H9 (cell line): Measurements from ENCODE around the gene WSCD2. TPM values are rescaled to one million over a fixed set of nuclear protein-coding genes. Genes with fewer than 3 reads are reported as not detected.

Source experiments
- DNase-seq: peaks from one replicate; pipeline ENCODE4 v3.0.0-alpha.2; 2017
- H2AFZ ChIP-seq: one replicate; pipeline ENCODE4 v1.6.1; 2013; ENCODE audit warnings: mild to moderate bottlenecking, low read length, control low read depth, moderate library complexity
- H2AK5ac ChIP-seq: 2 replicates; pipeline ENCODE4 v1.6.1; 2013; ENCODE audit warnings: low read length, control low read depth, mixed read lengths; ENCODE audit not compliant: insufficient read length
- H2BK120ac ChIP-seq: one replicate; pipeline ENCODE4 v1.6.1; 2013; ENCODE audit warnings: low read depth, mild to moderate bottlenecking, low read length, control low read depth, inconsistent platforms; ENCODE audit not compliant: poor library complexity, severe bottlenecking
- H2BK12ac ChIP-seq: 2 replicates; pipeline ENCODE4 v1.6.1; 2013; ENCODE audit warnings: low read length, control low read depth, mixed read lengths, low read depth; ENCODE audit not compliant: insufficient read length
- H2BK15ac ChIP-seq: 2 replicates; pipeline ENCODE4 v1.6.1; 2013; ENCODE audit warnings: low read depth, low read length, control low read depth
- H2BK20ac ChIP-seq: one replicate; pipeline ENCODE4 v1.6.1; 2013; ENCODE audit warnings: low read depth, mild to moderate bottlenecking, low read length, control low read depth, inconsistent platforms; ENCODE audit not compliant: poor library complexity, severe bottlenecking
- H2BK5ac ChIP-seq: 2 replicates; pipeline ENCODE4 v1.6.1; 2013; ENCODE audit warnings: low read length, control low read depth, mixed read lengths; ENCODE audit not compliant: insufficient read length
- H3K14ac ChIP-seq: 2 replicates; pipeline ENCODE4 v1.6.1; 2013; ENCODE audit warnings: low read length, control low read depth; ENCODE audit not compliant: insufficient read depth
- H3K18ac ChIP-seq: 2 replicates; pipeline ENCODE4 v1.6.1; 2013; ENCODE audit warnings: low read depth, mild to moderate bottlenecking, mixed read lengths, low read length, control low read depth; ENCODE audit not compliant: insufficient read length
- H3K23ac ChIP-seq: 2 replicates; pipeline ENCODE4 v1.6.1; 2013; ENCODE audit warnings: low read length, control low read depth, mixed read lengths, low read depth; ENCODE audit not compliant: insufficient read length
- H3K23me2 ChIP-seq: 2 replicates; pipeline ENCODE4 v1.6.1; 2013; ENCODE audit warnings: low read depth, mild to moderate bottlenecking, mixed read lengths, low read length, control low read depth; ENCODE audit not compliant: insufficient read length, poor library complexity, severe bottlenecking
- H3K27ac ChIP-seq: 2 replicates; pipeline ENCODE4 v1.5.1; 2013; ENCODE audit warnings: low read length, control low read depth, mixed read lengths, low read depth; ENCODE audit not compliant: insufficient read length
- H3K27me3 ChIP-seq: 2 replicates; pipeline ENCODE4 v1.6.1; 2013; ENCODE audit warnings: low read length, control low read depth, inconsistent platforms; ENCODE audit not compliant: insufficient read depth
- H3K4ac ChIP-seq: 2 replicates; pipeline ENCODE4 v1.6.1; 2013; ENCODE audit warnings: low read depth, mild to moderate bottlenecking, control low read depth, inconsistent platforms, low read length, moderate library complexity
- H3K4me1 ChIP-seq: 2 replicates; pipeline ENCODE4 v1.6.1; 2013; ENCODE audit warnings: low read length, control low read depth, inconsistent platforms; ENCODE audit not compliant: insufficient read depth
- H3K4me2 ChIP-seq: 2 replicates; pipeline ENCODE4 v1.6.1; 2013; ENCODE audit warnings: low read length, control low read depth, mixed read lengths; ENCODE audit not compliant: insufficient read length, insufficient read depth
- H3K56ac ChIP-seq: 2 replicates; pipeline ENCODE4 v1.6.1; 2013; ENCODE audit warnings: low read depth, mild to moderate bottlenecking, mixed read lengths, low read length, control low read depth; ENCODE audit not compliant: insufficient read length
- H3K79me1 ChIP-seq: 2 replicates; pipeline ENCODE4 v1.6.1; 2013; ENCODE audit warnings: low read depth, mild to moderate bottlenecking, moderate library complexity, low read length, control low read depth, inconsistent platforms; ENCODE audit not compliant: insufficient read depth, poor library complexity, severe bottlenecking
- H3K79me2 ChIP-seq: 2 replicates; pipeline ENCODE4 v1.6.1; 2013; ENCODE audit warnings: low read length, control low read depth, inconsistent platforms; ENCODE audit not compliant: insufficient read depth
- H3K9ac ChIP-seq: 2 replicates; pipeline ENCODE4 v1.6.1; 2013; ENCODE audit warnings: low read length, control low read depth, mixed read lengths; ENCODE audit not compliant: insufficient read length; ENCODE audit errors: extremely low read depth
- H3K9me3 ChIP-seq: one replicate; pipeline ENCODE4 v1.6.1; 2013; ENCODE audit warnings: low read depth, low read length, inconsistent platforms; ENCODE audit not compliant: control insufficient read depth
- H3T11ph ChIP-seq: one replicate; pipeline ENCODE4 v1.6.1; 2013; ENCODE audit warnings: mild to moderate bottlenecking, low read length, control low read depth, inconsistent platforms
- H4K20me1 ChIP-seq: one replicate; pipeline ENCODE4 v1.6.1; 2013; ENCODE audit not compliant: control insufficient read depth, insufficient read length, insufficient read depth
- H4K5ac ChIP-seq: 2 replicates; pipeline ENCODE4 v1.6.1; 2013; ENCODE audit warnings: low read depth, mild to moderate bottlenecking, mixed read lengths, low read length, control low read depth; ENCODE audit not compliant: insufficient read length
- H4K8ac ChIP-seq: replicated peaks from 2 replicates; pipeline ENCODE4 v1.6.1; 2013; ENCODE audit warnings: low read length, control low read depth, mixed read lengths, low read depth; ENCODE audit not compliant: insufficient read length
- H4K91ac ChIP-seq: 2 replicates; pipeline ENCODE4 v1.6.1; 2013; ENCODE audit warnings: low read depth, mild to moderate bottlenecking, moderate library complexity, mixed read lengths, low read length, control low read depth; ENCODE audit not compliant: insufficient read length
- H3K27ac Mint-ChIP-seq, 3 experiments: 2 replicates in 2 of 3; 3 replicates in 1 of 3; pipeline ENCODE4 v1.8.0; 2020 to 2021; ENCODE audit warnings: mixed read lengths in 3 of 3, mild to moderate bottlenecking in 1 of 3, moderate library complexity in 1 of 3
- H3K27me3 Mint-ChIP-seq: 2 replicates; pipeline ENCODE4 v1.8.0; 2021; ENCODE audit warnings: low read depth, mild to moderate bottlenecking, moderate library complexity, mixed read lengths
- H3K36me3 Mint-ChIP-seq, 3 experiments: 2 replicates in 2 of 3; 3 replicates in 1 of 3; pipeline ENCODE4 v1.8.0; 2020 to 2021; ENCODE audit warnings: low read depth in 3 of 3, mixed read lengths in 3 of 3; ENCODE audit not compliant: insufficient read depth in 1 of 3
- H3K4me1 Mint-ChIP-seq, 2 experiments: 2 replicates each; pipeline ENCODE4 v1.8.0; 2020; ENCODE audit warnings: mixed read lengths in 2 of 2
- H3K4me3 Mint-ChIP-seq, 2 experiments: 2 replicates in 1 of 2; 3 replicates in 1 of 2; pipeline ENCODE4 v1.8.0; 2020 to 2021; ENCODE audit warnings: mild to moderate bottlenecking in 2 of 2, mixed read lengths in 2 of 2, moderate library complexity in 1 of 2
- H3K9me3 Mint-ChIP-seq, 2 experiments: 2 replicates in 1 of 2; 3 replicates in 1 of 2; pipeline ENCODE4 v1.8.0; 2020; ENCODE audit warnings: mild to moderate bottlenecking in 2 of 2, mixed read lengths in 2 of 2, moderate library complexity in 1 of 2
- total RNA-seq: library from RNA; stranded (reverse); gene quantifications from 2 replicates; pipeline ENCODE4 v1.2.1, GENCODE V29; 2021
- TF ChIP-seq, protein P1 (sequence below): fragments of 200-600 bp; sonication (generic); conservative IDR thresholded peaks from 3 replicates; pipeline ENCODE4 v1.8.0; 2021; ENCODE audit warnings: antibody characterized with exemption, mild to moderate bottlenecking

WSCD2 gene
- total RNA-seq, 1 experiment from 2014 or later = 0.92 TPM

DNA sequence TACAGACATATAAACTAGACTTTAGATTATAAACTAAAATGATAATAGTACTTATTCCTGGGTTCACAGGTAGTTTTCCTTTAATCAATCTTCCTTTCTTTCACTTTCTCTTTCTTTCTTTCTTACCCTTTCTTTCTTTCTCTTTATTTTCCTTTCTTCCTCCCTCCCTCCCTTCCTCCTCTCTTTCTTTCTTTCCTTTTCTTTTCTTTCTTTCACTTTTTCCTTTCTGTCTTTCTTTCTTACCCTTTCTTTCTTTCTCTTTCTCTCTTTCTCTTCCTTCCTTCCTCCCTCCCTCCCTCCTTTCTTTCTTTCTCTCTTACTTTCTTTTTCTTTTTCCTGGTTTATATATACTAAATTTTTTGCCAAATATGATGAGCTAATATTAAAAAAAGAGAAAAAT is 148.5 kb downstream of the WSCD2 start:
- Histone ChIP-seq H3K56ac (no peak overlapping the region), H2BK120ac (no peak overlapping the region), H3K27ac (no peak overlapping the region), H2AFZ (no peak overlapping the region), H2BK12ac (no peak overlapping the region), H3K9me3 (no peaks in the 10 kb centered on the region), H3K23me2 (no peaks in the 10 kb centered on the region), H3K18ac (no peak overlapping the region), H4K8ac (no peak overlapping the region), H3K4me2 (no peak overlapping the region), H4K20me1 (no peaks in the 10 kb centered on the region), H2BK20ac (no peak overlapping the region), H3K4me1 (no peaks in the 10 kb centered on the region), H4K91ac (no peak overlapping the region), H3K27me3 (no peaks in the 10 kb centered on the region), H3K4ac (no peak overlapping the region), H3K14ac (no peak overlapping the region), H3K23ac (no peak overlapping the region), H3T11ph (no peak overlapping the region), H3K79me1 (no peaks in the 10 kb centered on the region), H3K9ac (no peak overlapping the region), H3K79me2 (no peaks in the 10 kb centered on the region), H4K5ac (no peak overlapping the region), H2AK5ac (no peak overlapping the region), H2BK15ac (no peak overlapping the region), H2BK5ac (no peak overlapping the region)
- H3K4me1 Mint-ChIP-seq = peaks cover 4 to 15% of the 10 kb centered on the region in 2 experiments
- peaks cover 2% of the 10 kb centered on the region in 2 experiments; a peak in 1 of 5 replicates for H3K9me3 Mint-ChIP-seq
- H3K36me3 Mint-ChIP-seq = no peaks in the 10 kb centered on the region; a peak in 1 of 7 replicates
- no peak overlapping the region for H3K4me3 Mint-ChIP-seq
- peaks cover 2% of the 10 kb centered on the region for H3K27me3 Mint-ChIP-seq
- TF ChIP-seq, protein P1, sequence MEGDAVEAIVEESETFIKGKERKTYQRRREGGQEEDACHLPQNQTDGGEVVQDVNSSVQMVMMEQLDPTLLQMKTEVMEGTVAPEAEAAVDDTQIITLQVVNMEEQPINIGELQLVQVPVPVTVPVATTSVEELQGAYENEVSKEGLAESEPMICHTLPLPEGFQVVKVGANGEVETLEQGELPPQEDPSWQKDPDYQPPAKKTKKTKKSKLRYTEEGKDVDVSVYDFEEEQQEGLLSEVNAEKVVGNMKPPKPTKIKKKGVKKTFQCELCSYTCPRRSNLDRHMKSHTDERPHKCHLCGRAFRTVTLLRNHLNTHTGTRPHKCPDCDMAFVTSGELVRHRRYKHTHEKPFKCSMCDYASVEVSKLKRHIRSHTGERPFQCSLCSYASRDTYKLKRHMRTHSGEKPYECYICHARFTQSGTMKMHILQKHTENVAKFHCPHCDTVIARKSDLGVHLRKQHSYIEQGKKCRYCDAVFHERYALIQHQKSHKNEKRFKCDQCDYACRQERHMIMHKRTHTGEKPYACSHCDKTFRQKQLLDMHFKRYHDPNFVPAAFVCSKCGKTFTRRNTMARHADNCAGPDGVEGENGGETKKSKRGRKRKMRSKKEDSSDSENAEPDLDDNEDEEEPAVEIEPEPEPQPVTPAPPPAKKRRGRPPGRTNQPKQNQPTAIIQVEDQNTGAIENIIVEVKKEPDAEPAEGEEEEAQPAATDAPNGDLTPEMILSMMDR = no peak
- no peak overlapping the region for H3K27ac Mint-ChIP-seq
- no peak for DNase-seq
